HG03039 (cell line): Measurements from ENCODE around the gene DRC3.

Source experiments
- ATAC-seq: cut with Tn5 transposase; IDR thresholded peaks from one replicate; pipeline ENCODE4 v1.9.1; 2021; ENCODE audit warnings: mild to moderate bottlenecking, moderate library complexity; ENCODE audit not compliant: unreplicated experiment

DRC3 gene

DNA sequence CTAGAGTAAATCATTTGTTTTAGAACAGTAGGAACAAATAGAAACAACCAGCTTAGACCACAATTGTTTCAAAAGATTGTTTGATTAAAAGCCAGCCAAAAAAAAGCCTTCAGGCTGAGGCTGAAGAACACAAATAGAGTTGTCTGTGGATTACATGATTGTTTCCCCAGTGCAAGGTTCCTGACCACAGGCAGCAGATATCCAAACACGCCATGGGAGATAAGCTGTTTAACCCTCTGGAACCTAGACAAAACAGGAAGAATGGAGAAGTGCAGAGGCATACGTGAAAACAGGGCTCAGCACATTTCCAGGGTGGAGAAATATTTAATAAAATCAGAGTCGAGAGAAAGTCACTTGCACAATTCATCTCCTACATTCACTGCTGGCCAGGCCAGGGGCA, 45.3 kb downstream of the DRC3 start:
- no peak for ATAC-seq

DNA sequence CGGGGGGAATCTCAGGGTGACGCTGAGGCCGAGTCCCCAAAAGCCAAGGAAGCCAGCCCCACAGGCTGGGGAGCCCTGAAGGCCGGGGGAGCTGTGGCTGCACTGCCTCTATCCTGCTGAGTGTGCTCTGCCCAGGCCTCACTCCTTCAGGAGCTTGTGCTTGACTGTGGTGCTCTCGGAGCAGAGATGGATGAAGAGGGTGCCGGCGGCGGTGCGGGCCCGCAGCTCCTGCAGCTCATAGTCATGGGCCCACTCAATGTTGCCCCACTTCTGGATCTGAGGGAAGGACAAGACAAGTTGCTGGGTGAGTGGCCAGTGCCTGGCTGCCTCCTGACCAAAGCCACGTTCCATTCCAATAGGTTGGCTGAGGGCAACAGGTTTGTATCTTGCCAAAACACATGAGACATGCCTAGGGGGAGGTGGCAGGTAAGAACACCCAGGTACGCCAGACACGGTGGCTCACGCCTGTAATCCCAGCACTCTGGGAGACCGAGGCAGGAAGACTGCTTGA, 45.8 kb downstream of the DRC3 start:
- no peak for ATAC-seq

DNA sequence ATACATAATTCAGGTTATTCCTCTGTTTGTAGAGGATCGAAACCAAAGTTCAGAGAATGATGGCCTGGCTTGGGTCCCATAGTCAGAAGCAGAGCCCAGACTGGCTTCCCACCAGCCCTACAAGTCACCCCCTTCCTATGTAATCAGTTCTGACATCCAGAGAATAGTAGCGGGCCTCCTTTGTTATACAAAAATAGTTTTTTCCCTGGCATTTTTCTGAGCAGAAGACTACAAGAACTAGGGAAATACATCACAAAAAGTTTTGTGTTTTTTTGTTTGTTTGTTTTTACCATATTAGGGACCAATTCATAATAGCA, 47.1 kb downstream of the DRC3 start:
- ATAC-seq, result no peak

DNA sequence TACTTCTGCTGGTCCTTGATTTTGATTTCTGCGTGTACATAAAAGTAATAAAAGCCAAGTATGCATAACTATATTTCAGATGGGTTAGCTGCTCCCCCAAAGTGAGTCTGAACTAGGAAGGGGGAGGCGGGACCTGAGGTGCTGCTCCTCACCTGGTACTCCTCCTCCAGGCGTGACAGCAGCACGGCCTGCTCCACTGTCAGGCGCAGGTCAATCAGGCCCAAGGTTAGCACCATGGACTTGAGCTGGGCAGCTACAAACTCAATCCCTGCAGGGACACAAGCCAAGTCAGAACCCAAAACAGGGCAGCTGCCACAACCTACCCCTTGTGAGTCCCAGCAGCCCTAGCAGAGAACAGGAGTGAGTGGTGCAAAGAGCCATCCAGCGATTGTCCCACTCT, 48.3 kb downstream of the DRC3 start:
- no peak for ATAC-seq

DNA sequence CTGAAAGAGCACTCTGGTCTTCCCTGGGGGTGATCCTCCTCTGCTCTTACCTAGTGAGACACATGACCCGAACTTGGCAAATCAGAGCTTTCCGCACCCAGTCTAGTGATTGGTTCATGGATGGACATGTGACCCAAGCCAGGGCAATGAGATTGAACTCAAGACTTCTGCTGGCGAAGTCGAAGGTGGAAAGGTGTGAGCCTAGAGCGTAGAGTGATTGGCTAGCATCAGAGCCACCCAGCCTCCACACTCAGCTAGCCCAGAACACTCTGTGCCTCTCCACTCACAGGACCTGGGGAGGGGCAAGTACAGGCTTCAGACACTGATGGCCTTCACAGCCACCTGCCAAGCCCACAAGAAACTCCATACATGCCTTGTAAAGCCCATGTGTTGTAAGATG, 48.7 kb downstream of the DRC3 start:
- ATAC-seq, result no peak

DNA sequence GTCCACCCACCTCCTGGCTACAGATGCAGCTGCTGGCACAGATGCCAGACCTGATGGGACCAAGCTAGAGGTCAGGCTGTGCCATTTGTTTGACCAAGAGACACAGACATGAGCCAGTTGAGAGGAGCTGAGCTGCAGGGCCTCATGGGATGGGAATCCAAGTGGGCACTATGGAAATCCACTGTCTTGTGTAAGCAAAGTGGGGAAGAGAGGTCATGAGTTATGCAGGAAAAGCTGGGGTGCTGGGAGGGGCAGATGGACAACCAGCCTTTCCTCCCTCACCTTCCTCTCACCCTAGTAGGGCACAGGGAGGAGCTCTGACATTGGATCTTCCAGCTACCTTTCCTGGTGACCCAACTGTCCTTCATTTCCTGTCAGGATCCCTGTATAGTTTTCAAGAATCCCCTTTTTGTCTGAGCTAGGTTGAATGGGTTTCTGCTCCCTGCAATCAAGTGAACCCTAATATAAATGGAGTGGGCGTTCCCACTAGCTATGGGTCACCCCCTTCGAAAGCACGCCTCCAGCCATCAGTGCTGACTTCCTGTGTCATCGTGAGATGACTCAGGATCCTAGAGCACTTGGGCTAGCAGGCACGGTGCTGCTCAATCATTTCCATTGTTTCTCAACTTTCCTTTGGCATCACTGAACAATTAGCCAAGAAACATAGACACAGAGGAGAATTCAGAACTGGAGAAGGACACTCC, 52.7 kb downstream of the DRC3 start:
- no peak for ATAC-seq

DNA sequence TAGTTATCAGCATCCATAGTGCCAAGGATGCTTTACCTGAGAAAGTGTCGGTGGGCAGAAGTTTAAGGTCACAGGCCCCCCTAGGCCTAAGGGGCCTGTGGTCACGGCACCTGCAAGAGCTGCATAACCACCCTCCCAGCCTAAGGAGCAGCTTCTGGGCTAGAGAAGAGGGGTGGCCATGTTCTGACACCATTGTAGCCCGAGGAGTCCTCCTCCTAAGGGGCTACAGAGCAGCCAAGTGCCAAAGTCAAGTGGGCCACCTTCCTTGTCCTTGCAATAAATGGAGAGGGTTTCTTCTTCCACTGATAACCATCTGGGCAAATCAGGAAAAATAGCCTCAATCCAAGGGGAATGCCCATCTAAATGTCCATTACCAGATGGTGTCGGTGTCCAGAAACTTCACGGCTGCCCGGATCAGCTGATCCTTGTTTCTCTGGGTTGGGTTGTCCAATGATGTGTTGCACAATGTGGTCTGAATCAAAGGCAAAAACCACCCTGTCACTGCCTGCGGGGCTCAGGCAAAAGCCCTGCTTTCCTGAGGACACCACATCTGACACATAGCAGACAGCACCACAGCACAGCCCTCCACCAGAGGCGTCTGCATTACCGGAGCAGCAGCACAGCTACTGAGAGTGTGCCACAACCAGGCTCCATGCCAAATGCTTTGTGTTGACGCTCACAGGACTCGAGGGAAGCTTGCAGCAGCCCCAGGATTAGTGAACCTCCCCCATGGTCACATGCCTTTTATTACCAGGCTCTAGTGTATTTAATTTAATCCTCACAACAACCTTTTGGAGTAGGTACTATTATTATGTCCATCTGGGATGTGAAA, 53.5 kb downstream of the DRC3 start:
- no peak for ATAC-seq

DNA sequence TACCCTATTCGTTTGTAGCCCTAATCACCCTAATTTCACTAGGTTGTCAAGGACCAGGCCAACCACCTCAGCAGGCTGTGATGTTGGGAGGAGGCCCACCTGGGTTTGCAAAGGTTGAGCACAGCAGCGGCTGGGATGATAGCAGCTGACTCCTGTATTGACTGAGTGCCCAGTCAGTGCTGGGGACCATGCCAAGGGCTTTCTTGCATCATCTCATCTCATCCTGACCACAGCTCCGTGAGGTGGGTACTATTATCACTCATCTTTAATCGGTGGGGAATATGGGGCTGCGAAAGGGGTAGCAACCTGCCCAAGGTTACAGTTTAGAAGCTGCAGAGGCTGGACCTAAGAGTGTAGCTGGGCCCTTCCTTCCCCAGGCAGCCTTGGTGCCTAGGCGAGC, 54.6 kb downstream of the DRC3 start:
- ATAC-seq, result no peak

DNA sequence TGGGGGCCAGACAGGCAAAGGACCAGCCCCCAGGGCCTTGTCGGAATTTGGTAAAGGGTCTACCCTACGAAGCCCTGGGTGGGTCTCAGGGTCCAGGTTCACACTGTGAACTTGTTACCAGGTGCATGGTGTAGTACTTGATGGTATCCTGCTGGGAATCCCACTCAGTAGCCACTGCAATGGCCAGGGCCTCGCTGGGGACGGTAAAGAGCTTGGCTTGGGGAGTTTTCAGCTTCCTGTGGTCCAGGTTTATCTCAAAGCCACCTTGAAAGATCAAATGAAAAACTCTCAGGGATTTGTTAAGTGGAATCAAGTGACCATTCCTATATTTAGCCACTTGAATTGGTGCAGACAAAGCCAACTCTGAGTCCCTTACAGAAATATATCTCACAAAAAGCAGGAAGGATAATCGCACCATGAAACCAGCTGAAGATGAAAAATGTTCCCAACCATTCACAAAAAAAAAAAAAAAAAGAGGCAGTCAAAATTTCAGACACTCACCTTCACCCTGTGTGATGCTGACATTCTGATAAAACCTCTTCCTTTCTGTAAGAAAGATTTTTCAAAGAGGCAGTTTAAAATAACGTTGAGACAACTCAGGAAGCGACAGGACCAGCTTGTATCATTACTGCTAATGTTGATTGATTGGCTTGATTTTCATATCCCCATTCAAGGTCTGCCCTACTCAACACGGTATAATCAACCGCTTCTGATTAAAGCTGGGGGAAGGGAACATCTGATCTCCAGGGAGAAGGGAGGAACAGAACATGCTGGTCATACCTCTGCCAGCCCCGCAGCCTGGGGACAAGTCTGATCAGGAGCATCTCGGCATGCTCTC, 55.7 kb downstream of the DRC3 start:
- ATAC-seq, result no peak

DNA sequence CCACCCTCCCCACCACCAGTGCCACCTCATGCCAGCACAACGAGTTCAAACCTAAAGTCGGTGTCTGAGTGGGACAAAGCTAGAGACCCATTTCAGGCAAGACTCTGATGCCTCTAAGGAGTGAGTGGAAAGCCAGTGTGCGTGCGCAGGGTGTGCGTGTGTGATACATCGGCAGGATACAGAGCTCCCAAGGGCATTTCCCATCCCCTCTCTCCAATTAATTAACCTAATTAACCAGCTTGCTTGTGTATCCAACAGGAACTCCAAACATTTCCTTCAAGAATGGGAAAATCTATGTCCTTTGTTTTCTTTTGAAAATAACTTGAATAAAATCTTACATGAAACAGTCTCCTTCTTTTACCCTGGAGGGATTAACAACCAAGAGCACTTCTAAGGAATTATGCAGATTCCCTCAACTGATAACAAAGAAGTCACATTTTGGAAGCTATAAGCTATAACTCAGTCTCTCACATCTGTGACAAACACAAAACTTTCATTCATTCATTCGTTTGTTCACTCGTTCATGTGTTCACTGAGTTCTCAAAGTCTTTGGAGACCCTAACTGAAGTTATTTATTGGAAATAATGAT, 56.4 kb downstream of the DRC3 start:
- no peak for ATAC-seq

DNA sequence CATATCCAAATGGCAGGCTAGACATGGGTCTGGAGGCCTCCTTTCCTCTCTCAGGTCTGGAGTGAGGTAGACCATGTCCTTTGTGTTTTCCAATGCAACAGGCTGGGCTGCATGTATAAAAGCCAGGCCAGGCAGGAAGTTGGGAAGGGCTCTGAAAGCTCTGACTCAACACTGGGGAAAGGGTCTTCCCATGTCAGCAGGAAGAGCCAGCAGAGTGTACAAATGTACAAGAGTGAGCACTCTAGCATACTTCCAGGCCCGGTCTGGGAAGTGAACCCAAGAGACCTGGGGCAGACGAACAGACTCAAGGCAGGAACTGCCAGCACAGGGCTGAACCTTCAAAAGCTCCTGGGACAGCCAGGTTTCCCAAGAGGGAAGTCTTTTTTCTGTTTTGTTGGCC, 59.3 kb downstream of the DRC3 start:
- ATAC-seq, result no peak

DNA sequence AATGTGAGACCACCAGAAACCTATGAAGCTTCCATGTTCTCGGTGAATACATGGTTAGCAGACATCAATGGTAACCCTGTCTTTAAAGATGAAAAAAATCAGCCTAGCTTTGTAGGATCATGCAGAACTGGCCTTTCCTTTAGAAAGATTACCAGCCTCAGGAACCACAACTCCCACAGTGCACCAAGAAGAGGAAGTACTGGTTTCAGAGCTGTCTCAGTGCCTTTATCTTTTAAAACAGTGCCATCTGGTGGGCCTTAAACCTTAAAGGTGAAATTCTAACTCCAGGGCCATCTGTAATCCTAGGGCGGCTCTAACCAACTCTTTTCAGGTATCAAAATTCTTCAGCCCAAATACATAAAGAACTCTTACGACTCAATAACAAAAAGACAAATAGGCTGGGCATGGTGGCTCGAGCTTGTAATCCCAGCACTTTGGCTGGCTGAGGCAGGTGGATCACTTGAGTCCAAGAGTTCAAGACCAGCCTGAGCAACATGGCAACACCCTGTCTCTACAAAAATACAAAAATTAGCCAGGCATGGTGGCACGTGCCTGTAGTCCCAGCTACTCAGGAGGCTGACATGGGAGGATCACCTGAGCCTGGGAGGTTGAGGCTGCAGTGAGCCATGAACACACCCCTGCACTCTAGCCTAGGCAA, 60.9 kb downstream of the DRC3 start:
- peak; percentile 61 for ATAC-seq

DNA sequence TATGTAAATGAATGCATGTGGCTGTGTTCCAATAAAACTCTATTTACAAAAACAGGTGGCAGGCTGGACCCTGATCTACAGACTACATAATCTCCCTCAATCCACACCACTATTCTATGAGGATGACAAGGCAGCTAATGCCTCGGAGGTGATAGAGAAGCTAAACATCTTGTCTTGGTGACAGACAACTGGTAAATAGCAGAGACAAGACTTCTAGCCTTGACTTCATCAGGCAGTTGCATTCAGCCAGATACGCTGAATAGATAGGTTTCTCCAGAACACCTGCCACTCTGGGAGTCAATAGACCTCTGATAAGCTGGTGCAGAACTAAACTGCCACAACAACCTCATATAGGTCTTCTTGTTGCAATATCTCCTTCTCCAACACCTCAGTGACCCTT, 63.0 kb downstream of the DRC3 start:
- no peak for ATAC-seq

DNA sequence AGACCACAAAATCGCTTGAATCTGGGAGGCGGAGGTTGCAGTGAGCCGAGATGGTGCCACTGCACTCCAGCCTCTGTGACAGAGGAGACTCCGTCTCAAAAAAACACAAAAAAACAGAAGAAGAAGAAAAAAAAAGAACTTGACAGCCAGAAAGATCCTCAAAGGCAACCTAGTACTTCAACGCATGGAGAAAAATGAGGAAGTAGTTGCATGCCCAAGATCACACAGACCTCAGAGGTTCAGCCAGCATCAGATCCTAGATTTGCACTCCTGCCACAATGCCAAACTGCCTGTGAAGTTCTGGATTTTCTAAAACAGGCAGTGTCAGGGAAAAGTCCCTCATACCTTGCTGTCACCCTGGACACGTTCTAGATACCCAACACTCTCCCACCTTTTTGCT, 64.8 kb downstream of the DRC3 start:
- no peak for ATAC-seq

DNA sequence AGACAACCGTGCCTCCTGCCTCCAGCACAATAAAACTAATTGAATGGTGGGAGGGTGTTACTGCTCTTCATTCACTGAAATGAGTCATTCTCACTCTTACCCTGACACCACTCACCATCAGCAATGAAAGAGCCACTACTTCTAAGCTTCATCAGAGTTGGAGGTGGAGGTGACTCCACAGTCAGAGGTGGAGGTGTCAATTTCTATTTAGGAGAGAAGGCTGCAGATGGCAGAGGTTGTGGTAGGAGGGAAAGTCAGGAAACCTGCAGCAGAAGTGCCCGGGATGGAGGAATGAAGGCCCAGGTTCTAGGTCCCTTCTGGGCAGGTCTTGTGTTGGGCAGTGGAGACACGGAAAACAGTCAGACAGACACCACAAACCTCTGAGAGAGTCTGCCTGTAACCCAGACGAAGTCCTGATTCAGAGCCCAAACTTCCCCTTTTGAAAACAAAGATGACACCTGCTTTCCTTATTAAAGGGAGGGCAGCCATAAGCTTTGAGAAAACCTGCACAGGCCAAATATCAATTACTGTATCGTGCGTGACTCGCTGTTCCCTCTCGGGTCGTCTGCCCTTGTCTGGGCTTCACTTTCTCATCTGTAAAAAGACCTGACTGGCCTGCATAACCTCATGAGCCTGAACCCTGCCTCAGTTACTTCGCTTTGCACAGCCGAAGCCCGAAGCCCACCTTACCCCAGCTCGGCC, 65.6 kb downstream of the DRC3 start:
- no peak for ATAC-seq

DNA sequence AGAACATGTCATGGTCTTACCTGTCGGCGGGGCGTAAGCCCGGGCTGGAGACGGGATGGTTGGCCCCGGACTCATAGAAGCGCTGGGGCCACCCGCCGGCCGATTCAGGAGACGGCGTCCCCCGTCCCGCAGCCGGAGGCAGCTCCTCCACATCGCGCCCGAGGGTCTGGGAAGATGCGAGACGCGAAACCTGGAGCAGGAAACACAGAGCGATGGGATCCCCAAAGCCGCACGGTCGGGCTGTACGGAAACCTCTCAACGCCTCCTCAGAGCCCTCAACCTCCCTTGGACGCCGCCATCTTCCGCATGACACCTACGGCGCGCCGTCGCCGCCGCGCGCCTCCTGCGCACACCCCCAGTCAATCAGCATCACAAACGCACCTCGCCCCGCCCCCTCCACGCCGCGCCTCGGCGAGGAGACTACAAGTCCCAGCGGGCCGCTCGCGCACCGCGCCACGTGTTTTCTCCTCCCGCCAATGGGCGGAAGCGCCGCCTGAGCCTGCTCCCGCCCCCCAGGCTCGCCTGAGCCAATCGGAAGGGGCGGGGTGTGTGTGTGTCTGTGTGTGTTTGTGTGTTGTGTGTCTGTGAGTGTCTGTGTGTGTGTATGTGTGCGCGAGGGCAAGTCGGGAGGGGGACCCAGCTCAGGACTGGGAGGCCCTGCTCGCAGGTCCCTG, 66.3 kb downstream of the DRC3 start, which contains the start of the genes ATPAF2 and GID4:
Gene ATPAF2 (minus strand): TSS at position 308 of the 674 bp plus-strand sequence. CDS start 155 bp downstream, at position 153.
Gene GID4 (plus strand): TSS at position 548 of the 674 bp plus-strand sequence. CDS start 57 bp downstream, at position 605.
- peak; percentile 87 for ATAC-seq

DNA sequence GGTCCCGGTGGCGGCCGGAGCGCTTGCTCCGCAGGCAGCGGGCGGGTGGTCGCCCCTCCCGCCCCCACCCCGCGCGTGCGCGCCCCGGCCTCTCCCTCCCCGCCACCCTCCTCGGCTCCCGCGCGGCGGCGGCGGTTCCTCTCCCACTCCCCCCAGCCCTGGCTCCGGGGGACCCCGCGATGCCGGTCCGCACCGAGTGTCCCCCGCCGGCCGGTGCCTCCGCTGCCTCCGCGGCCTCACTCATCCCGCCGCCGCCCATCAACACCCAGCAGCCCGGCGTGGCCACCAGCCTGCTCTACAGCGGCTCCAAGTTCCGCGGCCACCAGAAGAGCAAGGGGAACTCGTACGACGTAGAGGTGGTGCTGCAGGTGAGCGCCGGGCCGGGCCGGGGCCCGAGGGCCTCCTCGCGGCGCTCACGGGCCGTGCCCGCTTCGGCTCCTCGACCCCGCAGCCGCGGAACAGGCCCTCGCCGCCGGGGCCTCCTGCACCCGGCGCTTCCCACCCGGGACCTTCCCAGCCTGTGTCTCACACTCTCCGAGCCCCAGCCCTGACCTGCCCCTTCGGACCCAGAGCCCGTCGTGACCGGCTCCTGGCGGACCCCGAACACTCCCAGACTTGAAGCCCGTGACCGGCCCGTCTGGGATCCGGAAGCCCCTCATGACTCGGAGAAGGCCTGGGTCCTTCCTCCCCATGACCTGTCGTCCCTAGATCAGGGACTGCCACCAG, 67.0 kb downstream of the DRC3 start:
- ATAC-seq, result no peak

DNA sequence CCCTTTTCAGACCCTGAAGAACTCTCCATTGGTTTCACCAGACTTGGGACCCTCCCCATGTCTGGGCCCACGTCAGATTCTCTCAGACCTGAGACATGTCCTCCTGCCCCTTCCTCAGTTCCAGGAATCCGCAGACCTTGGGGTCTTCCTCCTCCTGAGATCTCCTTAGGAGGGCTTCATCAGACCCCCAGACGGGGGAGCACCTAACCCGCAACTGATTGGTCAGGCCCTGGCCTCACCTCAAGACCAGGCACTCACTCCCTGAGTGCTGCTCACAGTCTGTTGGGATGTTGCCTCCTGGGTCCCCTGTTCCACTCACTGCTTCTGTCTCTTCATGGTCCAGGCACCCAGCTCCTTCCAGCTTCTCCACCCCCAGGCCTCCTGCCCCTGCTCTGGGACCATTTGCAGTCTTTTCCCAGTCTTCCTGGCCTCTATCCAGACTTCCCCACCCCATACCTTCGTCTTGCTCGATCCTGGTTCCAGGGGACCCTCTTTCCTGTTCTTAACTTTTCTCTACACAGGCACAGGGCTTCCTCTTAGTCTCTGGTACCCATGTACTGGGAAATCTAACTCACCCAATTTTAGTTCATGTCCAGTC, 67.7 kb downstream of the DRC3 start:
- no peak for ATAC-seq
